ENCODE data around the gene SLC15A3. TPM values are rescaled to one million over a fixed set of nuclear protein-coding genes. Genes with fewer than 3 reads are reported as not detected.

The SLC15A3 gene
- total RNA-seq, 1 donor from 2014 or later = 10.4 TPM

DNA sequence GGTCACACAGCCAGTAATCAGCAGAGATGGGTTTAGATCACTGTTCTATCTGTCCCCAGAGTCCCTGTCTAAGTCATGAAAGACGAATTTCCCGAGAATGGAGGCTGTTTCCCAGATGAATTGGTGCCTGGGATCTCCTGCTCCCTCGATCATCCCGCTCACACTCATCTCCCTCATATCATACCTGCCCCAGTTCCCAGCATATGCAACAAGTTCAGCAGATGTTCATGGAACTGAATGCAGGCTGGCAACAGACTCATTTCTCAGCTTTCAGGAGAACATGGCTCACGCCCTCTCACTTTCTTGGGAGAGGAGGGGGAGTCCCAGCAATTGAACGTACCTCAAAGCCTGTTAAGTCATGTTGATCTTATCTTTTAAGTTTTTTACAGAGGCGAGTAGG lies 41.6 kb upstream of the SLC15A3 start:
- TF ChIP-seq CTCF (conservative IDR thresholded peaks at IDR 0.05) = no peak
- Mint-ChIP-seq H3K4me3 (no peak overlapping the region), H3K9me3 (no peaks in the 10 kb centered on the region), H3K4me1 (peaks cover 10% of the 10 kb centered on the region), H3K27me3 (ENCODE audit: low read depth) (peaks cover 26% of the 10 kb centered on the region), H3K27ac (ENCODE audit: unreplicated experiment) (no peak overlapping the region), H3K36me3 (ENCODE audit: low read depth) (no peaks in the 10 kb centered on the region)
- DNase-seq (ENCODE audit: low read depth, low spot score) = no peak

DNA sequence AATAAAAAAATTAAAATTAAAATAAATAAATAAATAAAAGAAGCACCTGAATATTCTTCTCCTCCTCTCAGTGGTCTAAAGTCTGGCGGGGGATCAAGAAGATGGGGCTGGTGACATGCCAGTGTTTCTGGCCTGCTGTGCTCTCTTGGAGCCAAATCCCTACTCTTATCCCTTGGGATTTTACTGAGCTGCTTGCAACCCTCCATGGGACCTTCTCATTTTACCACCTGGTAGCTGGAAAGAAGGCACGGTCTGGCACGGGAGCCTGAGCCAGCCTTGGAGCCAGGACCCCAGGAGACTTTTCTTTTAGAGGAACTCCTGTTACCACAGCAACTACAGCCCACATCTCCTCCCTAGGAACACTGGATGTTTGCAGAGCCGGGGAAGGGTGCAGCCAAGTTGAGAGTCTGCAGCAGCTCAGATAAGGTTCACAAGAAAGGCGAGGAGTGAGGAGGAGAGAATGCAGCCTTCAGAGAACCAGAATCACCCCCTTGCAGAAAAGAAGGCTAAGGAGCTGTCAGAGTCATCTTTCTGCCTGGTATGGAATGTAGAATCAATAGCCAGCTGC lies 41.0 kb upstream of the SLC15A3 start:
- Mint-ChIP-seq H3K9me3 (no peaks in the 10 kb centered on the region), H3K4me1 (peaks cover 10% of the 10 kb centered on the region), H3K4me3 (no peak overlapping the region), H3K27ac (ENCODE audit: unreplicated experiment) (no peak overlapping the region), H3K27me3 (ENCODE audit: low read depth) (peaks cover 26% of the 10 kb centered on the region), H3K36me3 (ENCODE audit: low read depth) (no peaks in the 10 kb centered on the region)
- no peak for DNase-seq (ENCODE audit: low read depth, low spot score)
- no peak for TF ChIP-seq CTCF (conservative IDR thresholded peaks at IDR 0.05)

DNA sequence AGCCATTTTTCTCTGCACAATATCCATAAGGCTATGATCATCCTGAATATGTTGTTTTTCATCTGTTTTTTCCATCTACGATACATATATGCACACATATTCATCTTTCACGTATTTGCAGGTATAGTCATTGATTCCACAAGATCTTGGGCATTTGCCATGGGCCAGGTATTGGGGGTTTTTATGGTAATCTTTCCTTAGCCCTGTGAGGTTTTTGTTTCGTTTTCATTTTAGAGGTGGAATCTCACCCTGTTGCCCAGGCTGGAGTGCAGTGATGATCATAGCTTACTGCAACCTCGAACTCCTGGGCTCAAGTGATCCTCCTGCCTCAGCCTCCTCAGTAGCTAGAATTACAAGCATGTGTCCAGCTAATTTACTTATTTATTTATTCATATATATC lies 39.5 kb upstream of the SLC15A3 start:
- Mint-ChIP-seq H3K36me3 (ENCODE audit: low read depth) (no peaks in the 10 kb centered on the region), H3K27me3 (ENCODE audit: low read depth) (peaks cover 26% of the 10 kb centered on the region), H3K4me1 (peaks cover 10% of the 10 kb centered on the region), H3K9me3 (no peaks in the 10 kb centered on the region), H3K4me3 (no peak overlapping the region), H3K27ac (ENCODE audit: unreplicated experiment) (no peak overlapping the region)
- TF ChIP-seq CTCF (conservative IDR thresholded peaks at IDR 0.05) = no peak
- DNase-seq (ENCODE audit: low read depth, low spot score) = no peak

- no peak overlapping the region for H3K4me3 Mint-ChIP-seq
- no peak for DNase-seq (ENCODE audit: low read depth, low spot score)
- H3K36me3 Mint-ChIP-seq (ENCODE audit: low read depth) = no peaks in the 10 kb centered on the region
- no peak overlapping the region for H3K27ac Mint-ChIP-seq (ENCODE audit: unreplicated experiment)
- no peaks in the 10 kb centered on the region for H3K9me3 Mint-ChIP-seq
- TF ChIP-seq CTCF (conservative IDR thresholded peaks at IDR 0.05) = no peak
- H3K27me3 Mint-ChIP-seq (ENCODE audit: low read depth) = peaks cover 24% of the 10 kb centered on the region
- H3K4me1 Mint-ChIP-seq = peaks cover 6% of the 10 kb centered on the region
These were observed 37.2 kb upstream of the SLC15A3 start for GRCh38 chr11:60989093-60989650.

- Mint-ChIP-seq H3K4me1 (peaks cover 6% of the 10 kb centered on the region), H3K4me3 (no peak overlapping the region), H3K9me3 (no peaks in the 10 kb centered on the region), H3K36me3 (ENCODE audit: low read depth) (no peaks in the 10 kb centered on the region), H3K27me3 (ENCODE audit: low read depth) (peaks cover 21% of the 10 kb centered on the region), H3K27ac (ENCODE audit: unreplicated experiment) (no peak overlapping the region)
- DNase-seq (ENCODE audit: low read depth, low spot score) = no peak
- no peak for TF ChIP-seq CTCF (conservative IDR thresholded peaks at IDR 0.05)
These were observed 36.7 kb upstream of the SLC15A3 start for GRCh38 chr11:60988658-60989057.

Data from neural crest cell (in vitro differentiated cells).